Pancreas (tissue), 10 donors: Measurements from ENCODE around the gene C1QTNF9B. TPM values are rescaled to one million over a fixed set of nuclear protein-coding genes. Genes with fewer than 3 reads are reported as not detected.

Source experiments
- ATAC-seq, 4 donors: fragments of 200-7000 bp; cut with Tn5 transposase; one replicate each; pipeline versions ENCODE4 v1.8.0 to v1.9.1; 2020; ENCODE audit warnings: mild to moderate bottlenecking in 4 of 4, moderate library complexity in 4 of 4
- DNase-seq, 6 donors: peaks; one replicate each; pipeline ENCODE4 v3.0.0-alpha.2; 2020
- FAIRE-seq: peaks from 2 replicates; lab custom pipeline; 2012; peaks lifted over from hg19 to GRCh38; lab: Jason Lieb, UNC
- H3K27ac ChIP-seq, 4 donors: fragments of 200-600 bp; sonication (generic); 1 replicate in 3 of 4; 2 replicates in 1 of 4; pipeline versions ENCODE4 v1.5.0 to v1.8.0; 2020
- H3K27me3 ChIP-seq, 4 donors: fragments of 200-600 bp; one replicate each; pipeline ENCODE4 v1.8.0; 2021
- H3K36me3 ChIP-seq, 3 donors: fragments of 200-600 bp; sonication (generic) in 1 of 3; one replicate each; pipeline versions ENCODE4 v1.5.0 to v1.8.0; 2020 to 2021
- H3K4me1 ChIP-seq, 3 donors: fragments of 200-600 bp; one replicate each; pipeline ENCODE4 v1.8.0; 2021
- H3K4me3 ChIP-seq, 4 donors: fragments of 200-600 bp; sonication (generic) in 2 of 4; one replicate each; pipeline versions ENCODE4 v1.5.0 to v1.8.0; 2020 to 2021
- H3K9me3 ChIP-seq, 4 donors: fragments of 200-600 bp; one replicate each; pipeline ENCODE4 v1.8.0; 2021
- WGBS, 2 donors: extraction: QIAGEN DNeasy Blood & Tissue Kit; methylation state at CpG; one replicate each; pipeline ENCODE4 v1.1.7; 2013; 5-methylcytosine and 5-hydroxymethylcytosine counted together
- intact Hi-C, 3 donors: fragments of 100-400 bp; cut with DNase I; formaldehyde crosslinking; loops; one replicate each; pipeline versions ENCODE4 v1.11.1 to v1.14.2; 2022
- polyA plus RNA-seq, 2 donors: library from polyadenylated mRNA; stranded (reverse); fragments of 200-250 nt; gene quantifications; one replicate each; pipeline ENCODE4 v1.2.3, GENCODE V29; 2013
- total RNA-seq, 6 donors: library from RNA; stranded (reverse); fragmentation: NEBNext Ultra II Directional in 4 of 6; extraction: Animal tissue kit (Norgen Biotek cat#: 25700) in 4 of 6; gene quantifications; one replicate each; pipeline versions ENCODE4 v1.2.1 to v1.2.4, GENCODE V29; 2021 to 2023
- TF ChIP-seq, protein P1 (sequence below), 4 donors: fragments of 200-600 bp; sonication (generic) in 3 of 4; IDR thresholded peaks; one replicate each; pipeline versions ENCODE4 v1.5.0 to v1.8.0; 2021; ENCODE audit warnings: antibody characterized with exemption in 4 of 4
- donor health status: healthy with polysubstance abuse.
- donor health status: DM: no; HTN: no; CAD: no; lungs with moderate emphysema.
- donor health status: DM: no; HTN: no; CAD: no.
- donor health status: control.
- donor health status: control.
- donor health status: Bipolar disorder and iron deficiency.
- donor health status: DM: yes; HTN: yes; CAD: no.
- donor health status: DM: no; HTN: no; CAD: no.
- donor health status: DM: no; HTN: no; CAD: no.
- donor health status: DM: yes; HTN: yes; CAD: no.

Gene C1QTNF9B
- total and polyA plus RNA-seq, 8 donors: 0.12 to 0.20 TPM; not detected in 6

DNA sequence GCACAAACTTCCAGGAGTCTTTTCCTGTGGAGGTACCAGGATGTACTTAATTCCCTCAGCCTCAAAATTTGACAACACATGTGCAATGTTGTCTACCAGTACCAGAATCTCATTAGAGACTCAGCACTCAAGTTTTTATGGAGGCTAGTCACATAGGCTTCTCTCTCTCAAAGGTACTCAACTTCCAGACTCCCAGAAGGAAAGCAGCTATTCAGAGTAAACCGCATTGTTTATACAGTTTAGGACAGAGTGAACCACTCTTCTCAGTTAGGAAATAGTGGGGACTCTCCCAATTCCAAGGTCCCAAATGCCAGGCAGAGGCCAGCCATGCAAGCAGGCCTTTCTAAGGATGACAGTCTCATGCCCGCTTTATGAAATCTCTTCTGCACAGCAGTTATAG, 8.5 kb upstream of the C1QTNF9B start:
- no peaks in the 10 kb centered on the region for H3K9me3 ChIP-seq
- intact Hi-C loops: no loop called here
- no peaks in the 10 kb centered on the region for H3K36me3 ChIP-seq
- 86 to 89% methylated on average over 2 of the region's 2 CpGs for WGBS, 2 donors
- TF ChIP-seq, protein P1, sequence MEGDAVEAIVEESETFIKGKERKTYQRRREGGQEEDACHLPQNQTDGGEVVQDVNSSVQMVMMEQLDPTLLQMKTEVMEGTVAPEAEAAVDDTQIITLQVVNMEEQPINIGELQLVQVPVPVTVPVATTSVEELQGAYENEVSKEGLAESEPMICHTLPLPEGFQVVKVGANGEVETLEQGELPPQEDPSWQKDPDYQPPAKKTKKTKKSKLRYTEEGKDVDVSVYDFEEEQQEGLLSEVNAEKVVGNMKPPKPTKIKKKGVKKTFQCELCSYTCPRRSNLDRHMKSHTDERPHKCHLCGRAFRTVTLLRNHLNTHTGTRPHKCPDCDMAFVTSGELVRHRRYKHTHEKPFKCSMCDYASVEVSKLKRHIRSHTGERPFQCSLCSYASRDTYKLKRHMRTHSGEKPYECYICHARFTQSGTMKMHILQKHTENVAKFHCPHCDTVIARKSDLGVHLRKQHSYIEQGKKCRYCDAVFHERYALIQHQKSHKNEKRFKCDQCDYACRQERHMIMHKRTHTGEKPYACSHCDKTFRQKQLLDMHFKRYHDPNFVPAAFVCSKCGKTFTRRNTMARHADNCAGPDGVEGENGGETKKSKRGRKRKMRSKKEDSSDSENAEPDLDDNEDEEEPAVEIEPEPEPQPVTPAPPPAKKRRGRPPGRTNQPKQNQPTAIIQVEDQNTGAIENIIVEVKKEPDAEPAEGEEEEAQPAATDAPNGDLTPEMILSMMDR (IDR thresholded peaks at IDR 0.05): no peak
- no peak for DNase-seq
- no peak for ATAC-seq
- H3K4me3 ChIP-seq: no peak overlapping the region
- H3K4me1 ChIP-seq: peaks cover 0 to 6% (median 6%) of the 10 kb centered on the region in 3 donors
- peaks cover 0 to 17% (median 3%) of the 10 kb centered on the region in 4 donors for H3K27me3 ChIP-seq
- no peak overlapping the region for H3K27ac ChIP-seq
- no peak for FAIRE-seq

GRCh38 chr13:23903906-23904280, 6.6 kb upstream of the C1QTNF9B start:
- no peak overlapping the region for H3K4me3 ChIP-seq
- ATAC-seq: peak in 1 of 4 donors; percentile 20
- H3K9me3 ChIP-seq: no peaks in the 10 kb centered on the region
- H3K27ac ChIP-seq: no peak overlapping the region
- peaks cover 0 to 17% (median 3%) of the 10 kb centered on the region in 4 donors for H3K27me3 ChIP-seq
- H3K4me1 ChIP-seq: peaks cover 0 to 6% (median 6%) of the 10 kb centered on the region in 3 donors
- no peak for FAIRE-seq
- no peaks in the 10 kb centered on the region for H3K36me3 ChIP-seq
- DNase-seq: no peak
- 63 to 67% methylated on average over 16 of the region's 16 CpGs for WGBS, 2 donors
- intact Hi-C loops: no loop called here
- TF ChIP-seq, protein P1 (IDR thresholded peaks at IDR 0.05): no peak

DNA sequence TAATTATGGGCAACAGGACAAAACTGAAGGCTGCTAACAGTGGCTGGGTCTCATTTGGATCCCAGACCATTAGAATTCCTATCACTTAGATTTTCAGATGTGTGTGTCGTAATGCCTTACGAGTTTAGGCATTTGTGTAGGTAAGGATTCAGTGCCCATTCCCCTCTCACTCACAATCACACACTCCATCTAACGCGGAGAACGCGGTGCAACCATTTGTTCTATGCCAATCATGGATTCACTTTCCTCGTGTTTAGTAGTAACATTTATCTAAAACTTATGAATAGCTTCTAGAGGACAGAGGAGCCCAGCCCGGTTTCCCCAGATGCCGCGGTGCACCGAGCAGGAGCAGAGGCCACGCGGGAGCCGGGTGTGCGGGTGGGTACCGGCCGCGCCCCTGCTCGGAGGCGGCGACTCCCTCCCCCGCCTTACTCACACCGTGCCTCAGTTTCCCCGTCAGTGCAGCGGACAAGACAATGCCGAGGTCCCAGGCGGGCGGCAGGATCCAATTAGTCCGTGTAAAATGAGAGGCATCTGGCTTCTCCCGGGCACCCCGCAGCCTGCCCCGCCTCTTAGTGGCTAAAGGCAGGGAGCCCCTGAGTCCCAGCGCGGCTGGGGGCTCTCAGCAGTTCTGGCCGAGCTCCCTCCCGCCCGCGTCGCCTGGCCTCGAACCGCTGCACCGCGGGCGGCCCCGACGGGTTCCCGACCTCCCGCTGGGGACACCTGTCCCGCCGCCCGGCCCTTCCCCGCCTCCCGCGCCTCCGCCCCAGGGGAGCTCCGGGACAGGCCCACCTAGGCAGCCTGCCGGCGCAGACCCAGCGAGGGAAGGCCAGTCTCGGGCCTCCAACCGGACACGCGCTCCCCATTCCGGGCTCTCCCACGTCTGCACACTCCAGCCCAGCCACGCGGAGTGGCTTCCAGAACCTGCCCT, 5.9 kb upstream of the C1QTNF9B start:
- ATAC-seq: peak in 3 of 4 donors; percentile 11 to 47 (median 39)
- 13 to 17% methylated on average over 44 to 67 of the region's 67 CpGs for WGBS, 2 donors

DNA sequence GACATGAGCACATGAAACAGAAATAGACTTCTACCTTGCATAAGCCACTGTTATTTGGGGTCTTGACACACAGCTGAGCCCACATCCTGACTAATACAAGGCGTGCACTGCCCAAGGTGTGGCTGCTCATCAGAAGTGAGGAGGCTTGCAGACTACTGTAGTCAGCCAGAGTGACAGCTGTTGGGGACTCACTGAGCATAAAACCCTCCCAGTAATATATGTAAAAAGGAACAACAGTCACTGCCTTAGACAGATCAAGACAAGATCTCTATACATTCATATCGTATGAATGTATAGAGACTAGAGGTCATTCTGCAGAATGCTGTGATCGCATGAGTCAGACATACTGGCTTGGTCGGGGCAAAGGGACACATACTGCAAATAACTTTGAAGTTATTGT, 4.1 kb upstream of the C1QTNF9B start:
- TF ChIP-seq, protein P1 (IDR thresholded peaks at IDR 0.05): no peak
- Histone ChIP-seq H3K4me1 (peaks cover 0 to 6% (median 6%) of the 10 kb centered on the region in 3 donors), H3K27me3 (peaks cover 0 to 17% (median 3%) of the 10 kb centered on the region in 4 donors), H3K4me3 (no peak overlapping the region), H3K9me3 (no peaks in the 10 kb centered on the region), H3K27ac (no peak overlapping the region), H3K36me3 (no peaks in the 10 kb centered on the region)
- FAIRE-seq: no peak
- DNase-seq: no peak
- ATAC-seq: no peak
- intact Hi-C loops: no loop called here
- 69 to 90% methylated on average over 4 of the region's 4 CpGs for WGBS, 2 donors

More for the DNA sequence above, 5.9 kb upstream of the C1QTNF9B start:
- peaks cover 0 to 6% (median 6%) of the 10 kb centered on the region in 3 donors for H3K4me1 ChIP-seq
- FAIRE-seq (no peak), DNase-seq (peak in 2 of 6 donors; percentile 59 to 63)
- H3K27ac ChIP-seq: no peak overlapping the region
- peak overlapping the region in 2 of 4 donors; percentile 2 to 30 for H3K4me3 ChIP-seq
- H3K27me3 ChIP-seq: peaks cover 0 to 17% (median 3%) of the 10 kb centered on the region in 4 donors
- TF ChIP-seq, protein P1 (IDR thresholded peaks at IDR 0.05): no peak
- H3K9me3 ChIP-seq: no peaks in the 10 kb centered on the region
- intact Hi-C loops: no loop called here
- no peaks in the 10 kb centered on the region for H3K36me3 ChIP-seq
